Heart left ventricle (tissue), 16 donors: ENCODE results near the gene ZNF618. TPM values are rescaled to one million over a fixed set of nuclear protein-coding genes. Genes with fewer than 3 reads are reported as not detected.

Experiments used
- ATAC-seq, 4 donors: fragments of 200-7000 bp; cut with Tn5 transposase; one replicate each; pipeline ENCODE4 v1.9.1; 2020 to 2022; ENCODE audit warnings: moderate library complexity in 4 of 4, mild to moderate bottlenecking in 3 of 4, moderate number of reproducible peaks in 1 of 4
- DNase-seq, 5 donors: peaks; one replicate each; pipeline ENCODE4 v3.0.0-alpha.2; 2020
- H3K27ac ChIP-seq, 12 donors: fragments of 200-600 bp; sonication (generic) in 4 of 12; one replicate each; pipeline versions ENCODE4 v1.5.0 to v1.8.0; 2016 to 2022; ENCODE audit warnings: mild to moderate bottlenecking in 2 of 12
- H3K27me3 ChIP-seq, 9 donors: fragments of 200-600 bp; sonication (generic) in 2 of 9; one replicate each; pipeline versions ENCODE4 v1.5.1 to v1.8.0; 2016 to 2022; ENCODE audit warnings: mild to moderate bottlenecking in 3 of 9
- H3K36me3 ChIP-seq, 9 donors: fragments of 200-600 bp; sonication (generic) in 2 of 9; one replicate each; pipeline versions ENCODE4 v1.5.0 to v1.8.0; 2018 to 2022; ENCODE audit warnings: mild to moderate bottlenecking in 2 of 9
- H3K4me1 ChIP-seq, 12 donors: fragments of 200-600 bp; sonication (generic) in 4 of 12; one replicate each; pipeline versions ENCODE4 v1.5.0 to v1.8.0; 2016 to 2022; ENCODE audit warnings: mild to moderate bottlenecking in 3 of 12
- H3K4me3 ChIP-seq, 12 donors: fragments of 200-600 bp; sonication (generic) in 4 of 12; one replicate each; pipeline versions ENCODE4 v1.5.0 to v1.8.0; 2017 to 2022; ENCODE audit warnings: mild to moderate bottlenecking in 9 of 12, moderate library complexity in 4 of 12
- H3K9me3 ChIP-seq, 12 donors: fragments of 200-600 bp; sonication (generic) in 4 of 12; one replicate each; pipeline versions ENCODE4 v1.5.0 to v1.8.0; 2016 to 2022; ENCODE audit warnings: mild to moderate bottlenecking in 1 of 12
- CTCF ChIP-seq, 12 donors: fragments of 200-600 bp; sonication (generic) in 4 of 12; IDR thresholded peaks; one replicate each; pipeline versions ENCODE4 v1.5.0 to v1.8.0; 2018 to 2022; ENCODE audit warnings: antibody characterized with exemption in 12 of 12, mild to moderate bottlenecking in 5 of 12
- POLR2A ChIP-seq, 2 donors: fragments of 450-650 bp; IDR thresholded peaks; one replicate each; pipeline ENCODE4 v1.6.1; 2017; ENCODE audit warnings: antibody characterized with exemption in 2 of 2, mild to moderate bottlenecking in 2 of 2, moderate library complexity in 2 of 2
- WGBS, 4 donors: extraction: QIAGEN DNeasy Blood & Tissue Kit in 2 of 4; methylation state at CpG; one replicate each; pipeline versions ENCODE4 v1.1.5 to v1.1.7; 2013 to 2018; 5-methylcytosine and 5-hydroxymethylcytosine counted together
- intact Hi-C, 10 donors: fragments of 100-400 bp; cut with DNase I; formaldehyde crosslinking; loops; one replicate each; pipeline versions ENCODE4 v1.11.1 to v1.14.2; 2022
- polyA plus RNA-seq, 2 donors: library from polyadenylated mRNA; stranded (reverse); fragments of 200-250 nt; gene quantifications; one replicate each; pipeline ENCODE4 v1.2.3, GENCODE V29; 2013
- total RNA-seq, 9 donors: library from RNA; depleted of rRNA in 2 of 9; stranded (reverse); fragments of >200 nt in 2 of 9; fragmentation: NEBNext Ultra II Directional in 3 of 9; extraction: Animal tissue kit (Norgen Biotek cat#: 25700) in 3 of 9; gene quantifications; one replicate each; pipeline versions ENCODE4 v1.1.0 to v1.2.4, GENCODE V29; 2016 to 2023
- donor health status: ischemic (EF 13 %, LVEDD 7.1; RV severe dilation, severe dysfunction).
- donor health status: healthy with polysubstance abuse.
- donor health status: DM: no; HTN: yes; CAD: no.
- donor health status: DM: no; HTN: no; CAD: no.
- donor health status: ischemic (EF 25% LVEDD 6.9; RV normal size, moderate dysfunction).
- donor health status: ischemic (EF 25% LVEDD 5.7; RV mildly dilated, moderate dysfunction).
- donor health status: healthy.
- donor health status: DM: yes; HTN: yes; CAD: no.
- donor health status: ischemic (EF 35%, LVEDD 5.7; RV mildly dilated, moderate dysfunction).
- donor health status: nonischemic (EF 11% LVEDD 7.7; RV severe dilation, severe dysfunction).
- donor health status: DM: yes; HTN: yes; CAD: no.
- donor health status: PGD.
- donor health status: ischemic (EF 29% LVEDD 5.4; RV normal size, mild dysfunction).
- donor health status: nonischemic (EF 23%, LVEDD 6.1; RV moderate dilation, normal function).

The ZNF618 gene
- total and polyA plus RNA-seq, 11 donors: 0.81 to 4.2 (median 1.7) TPM

GRCh38 chr9:113842086-113842485, 34.0 kb upstream of the ZNF618 start:
- H3K27me3 ChIP-seq: no peaks in the 10 kb centered on the region
- H3K36me3 ChIP-seq: no peaks in the 10 kb centered on the region
- no peak overlapping the region for H3K4me3 ChIP-seq
- peaks cover 0 to 16% (median 0%) of the 10 kb centered on the region in 12 donors for H3K9me3 ChIP-seq
- DNase-seq (no peak), ATAC-seq (no peak)
- 84 to 90% (median 86%) methylated on average over 3 of the region's 3 CpGs for WGBS, 4 donors
- intact Hi-C loops: loop anchor here in 1 of 10 donors (2.0 kb wide), 1 partner anchor 21 kb away; no protein-coding TSS in a partner anchor
- H3K4me1 ChIP-seq: no peaks in the 10 kb centered on the region
- TF ChIP-seq POLR2A (IDR thresholded peaks at IDR 0.05) (no peak), CTCF (IDR thresholded peaks at IDR 0.05) (no peak)
- no peak overlapping the region for H3K27ac ChIP-seq

- ATAC-seq: no peak
- TF ChIP-seq CTCF (IDR thresholded peaks at IDR 0.05) (no peak), POLR2A (IDR thresholded peaks at IDR 0.05) (no peak)
- no peaks in the 10 kb centered on the region for H3K4me1 ChIP-seq
- intact Hi-C loops: no loop called here
- no peak overlapping the region for H3K4me3 ChIP-seq
- no peak overlapping the region for H3K27ac ChIP-seq
- H3K27me3 ChIP-seq: no peaks in the 10 kb centered on the region
- no peaks in the 10 kb centered on the region for H3K36me3 ChIP-seq
- WGBS, 4 donors: 84 to 93% (median 90%) methylated on average over 1 of the region's 1 CpG
- no peak for DNase-seq
- H3K9me3 ChIP-seq: peaks cover 0 to 16% (median 0%) of the 10 kb centered on the region in 12 donors
Measured at GRCh38 chr9:113844466-113844865, 31.6 kb upstream of the ZNF618 start.

- Histone ChIP-seq H3K27ac (no peak overlapping the region), H3K9me3 (peaks cover 0 to 31% (median 12%) of the 10 kb centered on the region in 12 donors), H3K4me3 (no peak overlapping the region), H3K27me3 (no peaks in the 10 kb centered on the region), H3K36me3 (no peaks in the 10 kb centered on the region), H3K4me1 (no peaks in the 10 kb centered on the region)
- intact Hi-C loops: no loop called here
- TF ChIP-seq POLR2A (IDR thresholded peaks at IDR 0.05) (no peak), CTCF (IDR thresholded peaks at IDR 0.05) (no peak)
- DNase-seq (no peak), ATAC-seq (no peak)
- WGBS, 4 donors: 76 to 84% (median 81%) methylated on average over 25 of the region's 25 CpGs
Measured at GRCh38 chr9:113851359-113851758, 24.8 kb upstream of the ZNF618 start.

- H3K36me3 ChIP-seq: no peaks in the 10 kb centered on the region
- TF ChIP-seq POLR2A (IDR thresholded peaks at IDR 0.05) (no peak), CTCF (IDR thresholded peaks at IDR 0.05) (no peak)
- ATAC-seq (no peak), DNase-seq (no peak)
- H3K4me3 ChIP-seq: no peak overlapping the region
- WGBS, 4 donors: 88 to 97% (median 93%) methylated on average over 1 of the region's 1 CpG
- peaks cover 0 to 25% (median 10%) of the 10 kb centered on the region in 12 donors for H3K9me3 ChIP-seq
- H3K4me1 ChIP-seq: no peaks in the 10 kb centered on the region
- H3K27ac ChIP-seq: no peak overlapping the region
- intact Hi-C loops: no loop called here
- H3K27me3 ChIP-seq: peaks cover 0 to 2% (median 0%) of the 10 kb centered on the region in 9 donors
Measured at GRCh38 chr9:113851873-113852272, 24.2 kb upstream of the ZNF618 start.
